IMR-90 (cell line): ENCODE measurements around the gene SFTPD. TPM values are rescaled to one million over a fixed set of nuclear protein-coding genes. Genes with fewer than 3 reads are reported as not detected.

Experiments used
- ATAC-seq: fragments of 200-7000 bp; cut with Tn5 transposase; 2 replicates; pipeline ENCODE4 v1.9.1; 2020; ENCODE audit warnings: low read depth, mild to moderate bottlenecking, moderate library complexity
- BruUV-seq: library from RNA; stranded (reverse); fragments of 400-500 nt; replicated peaks from 2 replicates; lab custom pipeline; 2021; lab: Mats Ljungman, UMichigan
- CTCF ChIA-PET: fragments of 300-600 bp; formaldehyde crosslinking; extraction: SDS; loops from one replicate; lab custom pipeline; 2021; ENCODE audit warnings: antibody characterized with exemption; lab: Yijun Ruan, JAX
- POLR2A ChIA-PET: fragments of 300-600 bp; sonication (Branson Sonifier 250); formaldehyde crosslinking; loops from one replicate; lab custom pipeline; 2022; ENCODE audit warnings: antibody characterized with exemption; ENCODE audit not compliant: unreplicated experiment; lab: Charles Lee
- DNase-seq: peaks from one replicate; pipeline ENCODE4 v3.0.0; 2013
- H2AFZ ChIP-seq: replicated peaks from 2 replicates; pipeline ENCODE3; 2013; ENCODE audit warnings: low read length, mild to moderate bottlenecking; ENCODE audit not compliant: poor library complexity
- H2AK5ac ChIP-seq: 2 replicates; pipeline ENCODE4 v1.6.1; 2013; ENCODE audit warnings: low read depth, low read length, inconsistent platforms
- H2AK9ac ChIP-seq: replicated peaks from 2 replicates; pipeline ENCODE3; 2013; ENCODE audit warnings: mild to moderate bottlenecking, low read depth, low read length, moderate library complexity; ENCODE audit not compliant: poor library complexity
- H2BK120ac ChIP-seq: 2 replicates; pipeline ENCODE4 v1.6.1; 2013; ENCODE audit warnings: low read depth, low read length, inconsistent platforms
- H2BK15ac ChIP-seq: 3 replicates; pipeline ENCODE4 v1.6.1; 2013; ENCODE audit warnings: low read depth, low read length, inconsistent platforms
- H2BK20ac ChIP-seq: 2 replicates; pipeline ENCODE4 v1.6.1; 2013; ENCODE audit warnings: low read depth, mild to moderate bottlenecking, inconsistent platforms, low read length, moderate library complexity
- H2BK5ac ChIP-seq: 2 replicates; pipeline ENCODE4 v1.6.1; 2013; ENCODE audit warnings: mild to moderate bottlenecking, low read depth, low read length, inconsistent platforms; ENCODE audit not compliant: poor library complexity, severe bottlenecking
- H3K14ac ChIP-seq: replicated peaks from 2 replicates; pipeline ENCODE4 v1.6.1; 2013; ENCODE audit warnings: low read depth, low read length, inconsistent platforms
- H3K18ac ChIP-seq: 2 replicates; pipeline ENCODE4 v1.6.1; 2013; ENCODE audit warnings: low read depth, low read length, control low read depth
- H3K23ac ChIP-seq: 2 replicates; pipeline ENCODE4 v1.6.1; 2013; ENCODE audit warnings: low read depth, low read length, inconsistent platforms
- H3K27ac ChIP-seq: 2 replicates; pipeline ENCODE4 v1.5.1; 2013; ENCODE audit warnings: mild to moderate bottlenecking, control low read depth, low read length; ENCODE audit not compliant: insufficient read depth
- H3K27me3 ChIP-seq: 2 replicates; pipeline ENCODE4 v1.6.1; 2013; ENCODE audit warnings: low read length; ENCODE audit not compliant: control insufficient read depth, insufficient read depth
- H3K36me3 ChIP-seq: 2 replicates; pipeline ENCODE4 v1.6.1; 2013; ENCODE audit warnings: low read length, mixed read lengths; ENCODE audit not compliant: control insufficient read depth, insufficient read depth
- H3K4ac ChIP-seq: 2 replicates; pipeline ENCODE4 v1.6.1; 2013; ENCODE audit warnings: low read depth, low read length, inconsistent platforms
- H3K4me1 ChIP-seq: 2 replicates; pipeline ENCODE4 v1.6.1; 2013; ENCODE audit warnings: low read length, mixed read lengths; ENCODE audit not compliant: control insufficient read depth, insufficient read depth
- H3K4me2 ChIP-seq: 2 replicates; pipeline ENCODE4 v1.6.1; 2013; ENCODE audit warnings: low read depth, mild to moderate bottlenecking, control low read depth, low read length, moderate library complexity
- H3K4me3 ChIP-seq: 2 replicates; pipeline ENCODE4 v1.5.1; 2013; ENCODE audit warnings: low read depth, mild to moderate bottlenecking, control low read depth, low read length, moderate library complexity; ENCODE audit not compliant: insufficient read depth
- H3K56ac ChIP-seq: 2 replicates; pipeline ENCODE4 v1.6.1; 2013; ENCODE audit warnings: low read length, inconsistent platforms; ENCODE audit not compliant: insufficient read depth; ENCODE audit errors: extremely low read depth
- H3K79me1 ChIP-seq, 2 experiments: 2 replicates each; pipeline ENCODE4 v1.6.1; 2013; ENCODE audit warnings: low read length in 2 of 2, inconsistent platforms in 1 of 2, low read depth in 1 of 2
- H3K9ac ChIP-seq: 2 replicates; pipeline ENCODE4 v1.6.1; 2013; ENCODE audit warnings: low read depth, low read length, control low read depth
- H3K9me1 ChIP-seq: 2 replicates; pipeline ENCODE4 v1.6.1; 2013; ENCODE audit warnings: low read length, inconsistent platforms; ENCODE audit not compliant: insufficient read depth
- H3K9me3 ChIP-seq: 2 replicates; pipeline ENCODE4 v1.6.1; 2013; ENCODE audit warnings: low read length; ENCODE audit not compliant: control insufficient read depth, insufficient read depth
- H4K20me1 ChIP-seq: 2 replicates; pipeline ENCODE4 v1.6.1; 2013; ENCODE audit warnings: low read length, inconsistent platforms; ENCODE audit not compliant: insufficient read depth
- H4K5ac ChIP-seq: 2 replicates; pipeline ENCODE4 v1.6.1; 2013; ENCODE audit warnings: mild to moderate bottlenecking, low read depth, low read length, control low read depth
- H4K8ac ChIP-seq, 2 experiments: 2 replicates each; pipeline ENCODE4 v1.6.1; 2013; ENCODE audit warnings: low read depth in 2 of 2, low read length in 2 of 2, control low read depth in 1 of 2, inconsistent platforms in 1 of 2
- H4K91ac ChIP-seq: 2 replicates; pipeline ENCODE4 v1.6.1; 2013; ENCODE audit warnings: low read depth, low read length, inconsistent platforms; ENCODE audit not compliant: insufficient read depth
- BHLHE40 ChIP-seq: fragments of 150-350 bp; IDR thresholded peaks from 2 replicates; pipeline ENCODE4 v1.6.1; 2016; ENCODE audit warnings: mild to moderate bottlenecking, low read depth, low read length
- CEBPB ChIP-seq: IDR thresholded peaks from 2 replicates; pipeline ENCODE4 v1.6.1; 2012; ENCODE audit warnings: low read depth, low read length, improper control_type of control experiment
- CHD1 ChIP-seq: IDR thresholded peaks from 2 replicates; pipeline ENCODE4 v1.6.1; 2012; ENCODE audit warnings: low read depth, low read length, improper control_type of control experiment
- FOS ChIP-seq: fragments of 150-350 bp; IDR thresholded peaks from 2 replicates; pipeline ENCODE4 v1.6.1; 2016; ENCODE audit warnings: low read depth, low read length
- MAFK ChIP-seq: IDR thresholded peaks from 2 replicates; pipeline ENCODE4 v1.6.1; 2012; ENCODE audit warnings: low read depth, low read length, improper control_type of control experiment
- MXI1 ChIP-seq: IDR thresholded peaks from 2 replicates; pipeline ENCODE4 v1.6.1; 2012; ENCODE audit warnings: low read depth, mild to moderate bottlenecking, low read length, moderate library complexity, borderline replicate concordance
- NFE2L2 ChIP-seq: fragments of 150-350 bp; IDR thresholded peaks from 2 replicates; pipeline ENCODE4 v1.6.1; 2016; ENCODE audit warnings: low read depth, mild to moderate bottlenecking, low read length
- POLR2A ChIP-seq: IDR thresholded peaks from 2 replicates; pipeline ENCODE4 v1.6.1; 2012; ENCODE audit warnings: mild to moderate bottlenecking, low read depth, low read length
- RAD21 ChIP-seq: IDR thresholded peaks from 2 replicates; pipeline ENCODE4 v1.6.1; 2012; ENCODE audit warnings: low read length, improper control_type of control experiment
- RCOR1 ChIP-seq: IDR thresholded peaks from 2 replicates; pipeline ENCODE4 v1.6.1; 2012; ENCODE audit warnings: mild to moderate bottlenecking, low read length, improper control_type of control experiment; ENCODE audit not compliant: insufficient replicate concordance
- RFX5 ChIP-seq: IDR thresholded peaks from 2 replicates; pipeline ENCODE4 v1.8.0; 2012; ENCODE audit warnings: low read depth, mild to moderate bottlenecking, low read length, moderate library complexity
- SMC3 ChIP-seq: fragments of 150-350 bp; IDR thresholded peaks from 2 replicates; pipeline ENCODE4 v1.6.1; 2016; ENCODE audit warnings: low read depth, mild to moderate bottlenecking, antibody characterized with exemption, low read length, moderate library complexity
- USF2 ChIP-seq: fragments of 150-350 bp; IDR thresholded peaks from 2 replicates; pipeline ENCODE4 v1.6.1; 2017; ENCODE audit warnings: mild to moderate bottlenecking, antibody characterized with exemption, low read length, low read depth
- WGBS, 2 experiments: methylation state at CpG; one replicate each; pipeline versions ENCODE4 v1.1.5 to v1.1.7; 2013; ENCODE audit warnings: missing lambda C conversion rate in 2 of 2; ENCODE audit not compliant: insufficient read length in 1 of 2; ENCODE audit errors: extremely low coverage in 2 of 2; 5-methylcytosine and 5-hydroxymethylcytosine counted together
- dilution Hi-C: fragments of 300-500 bp; cut with HindIII; formaldehyde crosslinking; loops from one replicate; pipeline ENCODE4 v1.14.3; 2018; ENCODE audit warnings: low sequenced_read_pairs; ENCODE audit not compliant: unreplicated experiment
- in situ Hi-C: fragments of 300-500 bp; cut with MboI; formaldehyde crosslinking; loops from 3 replicates; pipeline ENCODE4 v1.14.3; 2019; ENCODE audit warnings: low sequenced_read_pairs, inconsistent platforms, mixed read lengths
- intact Hi-C: fragments of 100-400 bp; cut with micrococcal nuclease; formaldehyde crosslinking; loops from 2 replicates; pipeline ENCODE4 v1.10.0; 2022
- polyA plus RNA-seq, 3 experiments: library from polyadenylated mRNA; depleted of rRNA; stranded (reverse); fragments of >200 nt; gene quantifications; 2 replicates each; pipeline ENCODE4 v1.2.3, GENCODE V29; 2012; ENCODE audit warnings: low replicate concordance in 1 of 3
- total RNA-seq: library from RNA; depleted of rRNA; stranded (reverse); fragments of >200 nt; gene quantifications from 2 replicates; pipeline ENCODE4 v1.2.3, GENCODE V29; 2012
- TF ChIP-seq, protein P1 (sequence below): conservative IDR thresholded peaks from 2 replicates; pipeline ENCODE4 v1.5.1; 2012; ENCODE audit warnings: mild to moderate bottlenecking, low read depth, low read length, improper control_type of control experiment
- TF ChIP-seq, protein P2 (sequence below): fragments of 150-350 bp; IDR thresholded peaks from 2 replicates; pipeline ENCODE4 v1.6.1; 2016; ENCODE audit warnings: low read depth, mild to moderate bottlenecking, low read length, moderate library complexity, borderline replicate concordance

Gene SFTPD
- total and polyA plus RNA-seq, 2 of the 4 experiments (the other 2 are of a cell fraction) = not detected

- no peak overlapping the region for H2BK120ac ChIP-seq
- ChIA-PET POLR2A (no interaction called here), CTCF (no interaction called here)
- H2BK15ac ChIP-seq = no peak overlapping the region
- no peaks in the 10 kb centered on the region for H3K79me1 ChIP-seq
- DNase-seq (no peak), ATAC-seq (no peak)
- H3K4me3 ChIP-seq = no peak overlapping the region
- H4K5ac ChIP-seq = no peak overlapping the region
- no peak overlapping the region for H4K91ac ChIP-seq
- H2AK9ac ChIP-seq = no peak overlapping the region
- no peak overlapping the region for H3K14ac ChIP-seq
- H3K36me3 ChIP-seq = no peaks in the 10 kb centered on the region
- H3K4me1 ChIP-seq = no peaks in the 10 kb centered on the region
- H2AK5ac ChIP-seq = no peak overlapping the region
- BruUV-seq = no TSS peak
- no peak overlapping the region for H2AFZ ChIP-seq
- no peaks in the 10 kb centered on the region for H3K9me1 ChIP-seq
- H3K4me2 ChIP-seq = no peak overlapping the region
- no peak overlapping the region for H3K4ac ChIP-seq
- H2BK20ac ChIP-seq = no peak overlapping the region
- no peak overlapping the region for H3K18ac ChIP-seq
- H3K23ac ChIP-seq = no peak overlapping the region
- in situ Hi-C loops (no loop called here), dilution Hi-C loops (no loop called here), intact Hi-C loops (no loop called here)
- no peaks in the 10 kb centered on the region; the same call in 1 of the 2 replicates for H3K9me3 ChIP-seq
- H2BK5ac ChIP-seq = no peak overlapping the region
- no peak overlapping the region for H3K56ac ChIP-seq
- H4K8ac ChIP-seq = no peak overlapping the region
- 40% methylated on average over 1 of the region's 8 CpGs; no CpG with 5 or more reads in 1 of the 2 experiments for WGBS, 2 experiments
- H4K20me1 ChIP-seq = no peaks in the 10 kb centered on the region
- peaks cover 27% of the 10 kb centered on the region; the same call in 1 of the 2 replicates for H3K27me3 ChIP-seq
- TF ChIP-seq MXI1 = no peak
- no peak for TF ChIP-seq CHD1
- no peak for TF ChIP-seq MAFK
- TF ChIP-seq, protein P1, sequence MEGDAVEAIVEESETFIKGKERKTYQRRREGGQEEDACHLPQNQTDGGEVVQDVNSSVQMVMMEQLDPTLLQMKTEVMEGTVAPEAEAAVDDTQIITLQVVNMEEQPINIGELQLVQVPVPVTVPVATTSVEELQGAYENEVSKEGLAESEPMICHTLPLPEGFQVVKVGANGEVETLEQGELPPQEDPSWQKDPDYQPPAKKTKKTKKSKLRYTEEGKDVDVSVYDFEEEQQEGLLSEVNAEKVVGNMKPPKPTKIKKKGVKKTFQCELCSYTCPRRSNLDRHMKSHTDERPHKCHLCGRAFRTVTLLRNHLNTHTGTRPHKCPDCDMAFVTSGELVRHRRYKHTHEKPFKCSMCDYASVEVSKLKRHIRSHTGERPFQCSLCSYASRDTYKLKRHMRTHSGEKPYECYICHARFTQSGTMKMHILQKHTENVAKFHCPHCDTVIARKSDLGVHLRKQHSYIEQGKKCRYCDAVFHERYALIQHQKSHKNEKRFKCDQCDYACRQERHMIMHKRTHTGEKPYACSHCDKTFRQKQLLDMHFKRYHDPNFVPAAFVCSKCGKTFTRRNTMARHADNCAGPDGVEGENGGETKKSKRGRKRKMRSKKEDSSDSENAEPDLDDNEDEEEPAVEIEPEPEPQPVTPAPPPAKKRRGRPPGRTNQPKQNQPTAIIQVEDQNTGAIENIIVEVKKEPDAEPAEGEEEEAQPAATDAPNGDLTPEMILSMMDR = no peak
- TF ChIP-seq RCOR1 = no peak
- TF ChIP-seq SMC3 = no peak
- TF ChIP-seq POLR2A = no peak
- TF ChIP-seq USF2 = no peak
- no peak for TF ChIP-seq RAD21
- no peak for TF ChIP-seq FOS
- no peak for TF ChIP-seq RFX5
- TF ChIP-seq NFE2L2 = no peak
- TF ChIP-seq, protein P2, sequence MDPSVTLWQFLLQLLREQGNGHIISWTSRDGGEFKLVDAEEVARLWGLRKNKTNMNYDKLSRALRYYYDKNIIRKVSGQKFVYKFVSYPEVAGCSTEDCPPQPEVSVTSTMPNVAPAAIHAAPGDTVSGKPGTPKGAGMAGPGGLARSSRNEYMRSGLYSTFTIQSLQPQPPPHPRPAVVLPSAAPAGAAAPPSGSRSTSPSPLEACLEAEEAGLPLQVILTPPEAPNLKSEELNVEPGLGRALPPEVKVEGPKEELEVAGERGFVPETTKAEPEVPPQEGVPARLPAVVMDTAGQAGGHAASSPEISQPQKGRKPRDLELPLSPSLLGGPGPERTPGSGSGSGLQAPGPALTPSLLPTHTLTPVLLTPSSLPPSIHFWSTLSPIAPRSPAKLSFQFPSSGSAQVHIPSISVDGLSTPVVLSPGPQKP = no peak
- TF ChIP-seq BHLHE40 = no peak
- TF ChIP-seq CEBPB = no peak
- H3K27ac ChIP-seq = no peak overlapping the region
- no peak overlapping the region for H3K9ac ChIP-seq
Measured at GRCh38 chr10:79946271-79947082, 2.4 kb downstream of the SFTPD start.
